Parathyroid adenoma (tissue), 2 donors: Measurements from ENCODE around the gene CNN3.

Experiments
- H2AFZ ChIP-seq: fragments of 300-600 bp; sonication (generic); one replicate; pipeline ENCODE4 v1.7.0; 2017; ENCODE audit warnings: antibody characterized with exemption, mild to moderate bottlenecking
- H3K27ac ChIP-seq: fragments of 300-600 bp; sonication (generic); one replicate; pipeline ENCODE4 v1.7.0; 2017
- H3K27me3 ChIP-seq: fragments of 300-600 bp; sonication (generic); one replicate; pipeline ENCODE4 v1.7.0; 2017; ENCODE audit warnings: low read length; ENCODE audit not compliant: control insufficient read depth, insufficient read depth
- H3K36me3 ChIP-seq: fragments of 300-600 bp; sonication (generic); one replicate; pipeline ENCODE4 v1.7.0; 2017; ENCODE audit warnings: low read length; ENCODE audit not compliant: control insufficient read depth, insufficient read depth
- H3K4me1 ChIP-seq: fragments of 300-600 bp; sonication (generic); one replicate; pipeline ENCODE4 v1.7.0; 2017; ENCODE audit warnings: control low read depth
- H3K4me2 ChIP-seq: fragments of 300-600 bp; sonication (generic); one replicate; pipeline ENCODE4 v1.7.0; 2017; ENCODE audit warnings: low read length
- H3K4me3 ChIP-seq: fragments of 300-600 bp; sonication (generic); one replicate; pipeline ENCODE4 v1.7.0; 2017; ENCODE audit warnings: low read depth, low read length
- H3K79me2 ChIP-seq: fragments of 300-600 bp; sonication (generic); one replicate; pipeline ENCODE4 v1.7.0; 2017; ENCODE audit warnings: control low read depth
- H3K9ac ChIP-seq: fragments of 300-600 bp; sonication (generic); one replicate; pipeline ENCODE4 v1.7.0; 2017; ENCODE audit warnings: mild to moderate bottlenecking
- H3K9me3 ChIP-seq: fragments of 300-600 bp; sonication (generic); one replicate; pipeline ENCODE4 v1.7.0; 2017; ENCODE audit warnings: low read length; ENCODE audit not compliant: control insufficient read depth
- CTCF ChIP-seq: fragments of 300-600 bp; sonication (generic); IDR thresholded peaks from one replicate; pipeline ENCODE4 v1.7.0; 2017; ENCODE audit warnings: antibody characterized with exemption, mild to moderate bottlenecking
- donor health status: primary hyperparathyroidism.

The CNN3 gene

DNA sequence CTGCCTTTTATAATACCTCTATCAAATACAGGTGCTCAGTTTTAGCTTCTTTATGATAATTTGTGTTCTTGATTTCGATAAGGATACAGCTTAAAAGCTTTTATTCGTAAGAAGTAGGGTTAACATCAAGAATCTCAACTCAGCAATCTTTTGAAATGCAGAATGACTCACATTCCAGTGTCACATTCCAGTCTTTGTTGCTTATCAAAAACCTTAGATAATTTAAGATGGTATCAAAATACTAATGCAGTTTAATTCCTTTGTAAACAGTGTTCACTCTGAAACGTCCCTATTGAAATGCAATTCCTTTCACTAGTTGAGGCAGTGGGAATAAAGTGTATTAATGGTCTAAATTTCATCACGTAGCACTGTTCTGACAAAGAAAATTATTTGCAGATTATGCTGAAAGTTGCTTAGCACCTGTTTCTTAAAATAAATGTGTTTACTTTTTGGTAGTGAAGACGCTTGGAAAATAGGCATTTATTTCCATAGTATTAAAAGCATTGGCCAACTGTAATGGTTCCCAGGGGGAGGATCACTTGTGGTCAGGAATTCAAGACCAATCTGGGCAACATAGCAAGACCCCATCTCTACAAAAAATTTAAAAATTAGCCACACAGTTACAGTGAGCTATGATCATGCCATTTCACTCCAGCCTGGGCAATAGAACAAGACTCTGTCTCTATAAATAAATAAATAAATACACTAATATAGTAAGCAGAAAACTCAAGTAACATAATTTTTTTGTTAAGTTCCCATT lies 10.1 kb upstream of the CNN3 start:
- H3K36me3 ChIP-seq: no peaks in the 10 kb centered on the region
- no peaks in the 10 kb centered on the region for H3K79me2 ChIP-seq
- peak overlapping the region; percentile 33 for H3K27ac ChIP-seq
- no peaks in the 10 kb centered on the region for H3K27me3 ChIP-seq
- peak overlapping the region; percentile 2 for H3K4me3 ChIP-seq
- H3K9ac ChIP-seq: no peak overlapping the region
- H2AFZ ChIP-seq: no peak overlapping the region
- no peaks in the 10 kb centered on the region for H3K4me1 ChIP-seq
- TF ChIP-seq CTCF: no peak
- peak overlapping the region; percentile 57 for H3K4me2 ChIP-seq
- H3K9me3 ChIP-seq: no peaks in the 10 kb centered on the region

DNA sequence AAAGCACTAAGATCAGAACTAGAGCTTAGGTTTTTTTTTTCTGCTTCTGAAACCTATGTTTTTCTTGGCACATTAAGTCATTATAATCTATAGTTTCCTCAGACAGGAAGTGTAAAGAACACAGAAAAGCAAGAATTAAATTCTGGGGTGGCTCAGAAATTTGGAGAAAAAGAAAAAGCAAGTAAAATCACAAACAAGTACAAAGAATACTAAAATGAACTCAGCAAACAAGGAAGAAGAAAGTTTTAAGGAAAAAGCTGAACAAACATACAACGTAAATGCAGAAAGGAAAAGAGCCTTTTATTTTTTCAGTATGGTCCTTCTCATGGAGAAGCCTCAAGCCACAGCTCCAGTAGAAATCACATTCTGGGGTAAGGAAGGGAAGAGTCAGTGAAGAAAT lies 8.6 kb upstream of the CNN3 start:
- Histone ChIP-seq H3K27ac (no peak overlapping the region), H3K27me3 (no peaks in the 10 kb centered on the region)

DNA sequence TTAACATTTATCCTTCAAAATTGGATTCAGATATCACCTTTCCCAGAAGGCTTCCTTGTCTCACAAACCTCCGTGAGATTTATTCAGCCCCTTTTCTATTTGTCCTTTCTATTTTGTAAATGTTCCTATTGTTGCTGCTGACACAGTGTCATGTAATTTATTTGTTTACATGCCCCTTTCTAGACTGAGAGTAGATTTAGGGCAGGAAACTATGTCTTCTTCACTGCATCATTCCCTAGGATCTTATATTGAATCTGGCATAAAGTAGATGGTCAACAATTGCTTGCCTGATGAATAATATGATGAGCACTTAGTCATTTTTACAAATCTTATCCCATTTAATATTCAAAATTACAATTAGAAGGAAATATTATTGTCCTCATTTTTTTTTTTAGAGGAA lies 8.1 kb upstream of the CNN3 start:
- H3K4me2 ChIP-seq: no peak overlapping the region
- no peaks in the 10 kb centered on the region for H3K36me3 ChIP-seq
- H3K27me3 ChIP-seq: no peaks in the 10 kb centered on the region
- no peak overlapping the region for H3K4me3 ChIP-seq
- H2AFZ ChIP-seq: no peak overlapping the region
- no peaks in the 10 kb centered on the region for H3K9me3 ChIP-seq
- no peaks in the 10 kb centered on the region for H3K4me1 ChIP-seq
- TF ChIP-seq CTCF: no peak
- H3K9ac ChIP-seq: no peak overlapping the region
- H3K79me2 ChIP-seq: no peaks in the 10 kb centered on the region
- H3K27ac ChIP-seq: no peak overlapping the region

More for the DNA sequence above, 8.6 kb upstream of the CNN3 start:
- Histone ChIP-seq H3K4me1 (no peaks in the 10 kb centered on the region), H2AFZ (peak overlapping the region; percentile 50), H3K4me3 (no peak overlapping the region), H3K9ac (no peak overlapping the region), H3K79me2 (no peaks in the 10 kb centered on the region), H3K4me2 (peak overlapping the region; percentile 57), H3K9me3 (no peaks in the 10 kb centered on the region), H3K36me3 (no peaks in the 10 kb centered on the region)
- TF ChIP-seq CTCF: no peak

DNA sequence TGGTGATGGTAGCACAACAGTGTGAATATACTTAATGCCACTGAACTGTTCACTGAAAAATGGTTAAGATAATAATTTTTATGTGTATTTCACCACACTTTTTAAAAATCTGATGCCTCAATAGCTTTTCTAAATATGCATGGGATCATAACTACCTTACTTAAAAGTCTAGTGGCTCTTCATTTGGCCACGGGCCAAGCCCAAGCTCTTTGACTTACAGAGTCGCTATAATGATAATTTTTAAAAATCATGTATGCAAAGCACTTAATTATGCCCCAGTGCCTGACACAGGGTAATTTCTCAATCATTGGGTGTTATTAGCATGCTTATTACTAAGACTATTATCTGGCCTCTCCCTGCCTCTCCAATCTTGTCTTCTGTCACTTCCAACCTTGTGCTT lies 7.6 kb upstream of the CNN3 start:
- H3K36me3 ChIP-seq: no peaks in the 10 kb centered on the region
- no peak overlapping the region for H3K27ac ChIP-seq
- no peaks in the 10 kb centered on the region for H3K79me2 ChIP-seq
- H3K27me3 ChIP-seq: no peaks in the 10 kb centered on the region
- no peak overlapping the region for H3K9ac ChIP-seq
- H3K4me3 ChIP-seq: no peak overlapping the region
- no peaks in the 10 kb centered on the region for H3K4me1 ChIP-seq
- no peak overlapping the region for H3K4me2 ChIP-seq
- no peaks in the 10 kb centered on the region for H3K9me3 ChIP-seq
- H2AFZ ChIP-seq: no peak overlapping the region
- no peak for TF ChIP-seq CTCF

DNA sequence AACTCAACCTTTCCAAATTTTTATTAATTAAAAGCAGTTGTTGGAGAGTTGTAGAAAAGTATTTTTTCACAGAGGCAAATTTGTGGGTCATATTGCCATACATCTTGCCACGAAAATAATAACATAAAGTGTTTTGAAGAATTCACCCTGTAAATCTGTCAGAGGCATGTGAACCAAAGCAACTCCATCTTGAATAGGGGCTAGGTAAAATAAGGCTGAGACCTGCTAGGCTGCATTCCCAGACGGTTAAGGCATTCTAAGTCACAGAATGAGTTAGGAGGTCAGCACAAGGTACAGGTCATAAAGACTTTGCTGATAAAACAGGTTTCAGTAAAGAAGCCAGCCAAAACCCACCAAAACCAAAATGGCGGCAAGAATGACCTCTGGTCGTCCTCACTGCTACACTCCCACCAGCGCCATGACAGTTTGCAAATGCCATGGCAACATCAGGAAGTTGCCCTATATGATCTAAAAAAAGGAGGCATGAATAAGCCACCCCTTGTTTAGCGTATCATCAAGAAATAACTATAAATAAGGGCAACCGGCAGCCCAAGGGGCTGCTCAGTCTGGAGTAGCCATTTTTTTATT lies 4.4 kb upstream of the CNN3 start:
- Histone ChIP-seq H3K27ac (no peak overlapping the region), H3K79me2 (no peaks in the 10 kb centered on the region), H2AFZ (no peak overlapping the region), H3K27me3 (no peaks in the 10 kb centered on the region), H3K36me3 (no peaks in the 10 kb centered on the region), H3K4me3 (no peak overlapping the region), H3K9me3 (no peaks in the 10 kb centered on the region), H3K4me1 (no peaks in the 10 kb centered on the region), H3K4me2 (no peak overlapping the region), H3K9ac (no peak overlapping the region)
- no peak for TF ChIP-seq CTCF
